ENCODE results near the gene SAMD8. TPM values are rescaled to one million over a fixed set of nuclear protein-coding genes. Genes with fewer than 3 reads are reported as not detected.

The SAMD8 gene
- total RNA-seq (2021; fragmentation: NEBNext Ultra II Directional; extraction: Animal tissue kit (Norgen Biotek cat#: 25700)) (16.6 and 20.9 TPM in 2 replicates), polyA plus RNA-seq (2011; rRNA removed) (9.3 and 11.7 TPM in 2 replicates), polyA minus RNA-seq (2011; rRNA and poly(A)+ RNA removed) (37.7 and 50.7 TPM in 2 replicates)
- 10.1 TPM for polyA plus RNA-seq (2011; cell fraction: cytosol; rRNA removed)
- polyA plus RNA-seq (2011; cell fraction: nucleus; rRNA removed): 6.1 TPM
- 4.6 to 8.5 TPM (median 6.8 TPM) in 4 replicates for polyA plus RNA-seq (2012, experiment 1 of 2)
- polyA plus RNA-seq (2012, experiment 2 of 2): 1.3 TPM
- polyA plus RNA-seq (2013, experiment 1 of 2): 10.8 TPM
- 11.6 TPM for polyA plus RNA-seq (2013, experiment 2 of 2)
- polyA minus RNA-seq (2011; cell fraction: cytosol; rRNA and poly(A)+ RNA removed): 11.7 TPM
- 22.2 TPM for polyA minus RNA-seq (2011; cell fraction: nucleus; rRNA and poly(A)+ RNA removed)
- long read RNA-seq, experiment 1, partial matches to known transcripts: 2 of 8 reads
- long read RNA-seq, experiment 1, other reads (novel, unspliced or antisense): 6 of 8 reads
- long read RNA-seq, experiment 2, partial matches to known transcripts: 0 of 2 reads
- long read RNA-seq, experiment 2, other reads (novel, unspliced or antisense): 1 of 2 reads

- no peak for FAIRE-seq
These were observed at the start of gene SAMD8 for GRCh38 chr10:75111365-75111906. Gene SAMD8 (plus strand): TSS chr10:75111656. CDS start chr10:75150529, 38,873 bp downstream.

More at GRCh38 chr10:75111365-75111906, at the start of gene SAMD8:
- DNase-seq (ENCODE audit: low read depth in 1 of 2, low spot score in 2 of 2): peak; percentile 91 to 97
- ChIA-PET POLR2A (ENCODE audit: partially characterized antibody) (interaction anchor here (0.9 to 2.3 kb wide), 8 partner anchors 8 to 123 kb away, joined by 3 to 13 read pairs (median 4); partner anchors contain the start of gene COMTD1), CTCF (ENCODE audit: partially characterized antibody) (interaction anchor here (0.6 to 3.1 kb wide), 4 partner anchors 13 to 125 kb away, joined by 3 to 11 read pairs (median 8); partner anchors contain the start of gene COMTD1)
- WGBS, 2 experiments (ENCODE audit: extremely low coverage in 1 of 2, insufficient coverage in 1 of 2, insufficient read length in 1 of 2, insufficient replicate concordance in 2 of 2, low coverage in 1 of 2, low lambda C conversion rate in 2 of 2, missing lambda C conversion rate in 1 of 2): 1% methylated on average over 13 of the region's 61 CpGs; no CpG with 5 or more reads in 1 of the 2 experiments
- Histone ChIP-seq H3K14ac (ENCODE audit: insufficient read length) (no peak within 1 kb of the TSS), H2BK120ac (replicated peaks; ENCODE audit: low read depth, low read length) (no peak within 1 kb of the TSS), H2AFZ (ENCODE audit: low read length) (peak within 1 kb of the TSS; percentile 54; the same call in 1 of the 2 replicates), H3K23me2 (ENCODE audit: low read depth, low read length) (peaks cover 4% of the 10 kb centered on the region; the same call in 1 of the 2 replicates), H3K79me2 (ENCODE audit: control insufficient read depth in 1 of 2, insufficient read depth in 2 of 2, low read length in 2 of 2) (peaks cover 0 to 40% of the 10 kb centered on the region in 2 experiments; a peak in 3 of 4 replicates), H3K23ac (ENCODE audit: insufficient read length) (no peak within 1 kb of the TSS), H2BK12ac (ENCODE audit: low read depth, low read length) (peak within 1 kb of the TSS; percentile 42; the same call in 1 of the 2 replicates), H3K4me2 (ENCODE audit: insufficient read depth in 1 of 2, low read depth in 2 of 2, low read length in 2 of 2) (peak within 1 kb of the TSS; percentile 68 to 84), H4K5ac (ENCODE audit: insufficient read length, low read depth, low read length) (peak within 1 kb of the TSS; percentile 79), H2BK20ac (ENCODE audit: low read length) (no peak within 1 kb of the TSS), H3K4me1 (replicated peaks in 1 of 4; ENCODE audit: control insufficient read depth in 3 of 4, insufficient read depth in 4 of 4, low read length in 3 of 4) (peaks cover 0 to 9% (median 2%) of the 10 kb centered on the region in 4 experiments; a peak in 4 of 7 replicates), H3K36me3 (ENCODE audit: control insufficient read depth in 2 of 4, insufficient read depth in 4 of 4, low read length in 3 of 4) (no peaks in the 10 kb centered on the region), H3K4me3 (ENCODE audit: extremely low read depth in 1 of 4, insufficient read depth in 2 of 4, low read depth in 3 of 4, low read length in 4 of 4) (peak within 1 kb of the TSS; percentile 85 to 95 (median 89)), H3K9me3 (ENCODE audit: insufficient read depth in 2 of 2, low read depth in 1 of 2, low read length in 1 of 2) (no peaks in the 10 kb centered on the region), H3K9ac (replicated peaks in 1 of 4; ENCODE audit: extremely low read depth in 1 of 4, low read depth in 3 of 4, low read length in 3 of 4) (peak within 1 kb of the TSS; percentile 65 to 91 (median 75)), H2BK15ac (ENCODE audit: low read length) (no peak within 1 kb of the TSS), H3K27me3 (replicated peaks in 1 of 4; ENCODE audit: control insufficient read depth in 3 of 4, extremely low read depth in 1 of 4, insufficient read depth in 3 of 4, low read length in 3 of 4) (no peaks in the 10 kb centered on the region), H4K91ac (replicated peaks; ENCODE audit: insufficient read length, low read length) (peak within 1 kb of the TSS; percentile 29), H3K18ac (ENCODE audit: extremely low read depth, low read length) (peak within 1 kb of the TSS; percentile 36; the same call in 1 of the 2 replicates), H2BK5ac (ENCODE audit: low read depth, low read length) (peak within 1 kb of the TSS; percentile 76; the same call in 1 of the 2 replicates), H4K20me1 (replicated peaks in 1 of 2; ENCODE audit: control insufficient read depth in 1 of 2, insufficient read depth in 2 of 2, low read length in 2 of 2) (no peaks in the 10 kb centered on the region), H3K79me1 (ENCODE audit: low read depth, low read length) (no peaks in the 10 kb centered on the region), H4K8ac (ENCODE audit: extremely low read depth, insufficient read depth, low read length) (peak within 1 kb of the TSS; percentile 31), H3K27ac (ENCODE audit: low read depth, low read length) (peak within 1 kb of the TSS; percentile 69; the same call in 1 of the 2 replicates), H3K56ac (replicated peaks; ENCODE audit: insufficient read length, low read depth, low read length) (peak within 1 kb of the TSS; percentile 94), H2AK5ac (ENCODE audit: low read depth, low read length) (no peak within 1 kb of the TSS), H3K4ac (replicated peaks; ENCODE audit: insufficient read length, low read depth, low read length) (peak within 1 kb of the TSS; percentile 81)

All from H1 (cell line).